Measurements from ENCODE around the gene NIN.
"Not testable (repeated sequence)": the region's sequence is repeated elsewhere in the genome, so short reads cannot be mapped to it uniquely, and the experiment has no call there.

The NIN gene

GRCh38 chr14:50839048-50839447, 8.1 kb upstream of the NIN start:
- peak; percentile 23 for DNase-seq

DNA sequence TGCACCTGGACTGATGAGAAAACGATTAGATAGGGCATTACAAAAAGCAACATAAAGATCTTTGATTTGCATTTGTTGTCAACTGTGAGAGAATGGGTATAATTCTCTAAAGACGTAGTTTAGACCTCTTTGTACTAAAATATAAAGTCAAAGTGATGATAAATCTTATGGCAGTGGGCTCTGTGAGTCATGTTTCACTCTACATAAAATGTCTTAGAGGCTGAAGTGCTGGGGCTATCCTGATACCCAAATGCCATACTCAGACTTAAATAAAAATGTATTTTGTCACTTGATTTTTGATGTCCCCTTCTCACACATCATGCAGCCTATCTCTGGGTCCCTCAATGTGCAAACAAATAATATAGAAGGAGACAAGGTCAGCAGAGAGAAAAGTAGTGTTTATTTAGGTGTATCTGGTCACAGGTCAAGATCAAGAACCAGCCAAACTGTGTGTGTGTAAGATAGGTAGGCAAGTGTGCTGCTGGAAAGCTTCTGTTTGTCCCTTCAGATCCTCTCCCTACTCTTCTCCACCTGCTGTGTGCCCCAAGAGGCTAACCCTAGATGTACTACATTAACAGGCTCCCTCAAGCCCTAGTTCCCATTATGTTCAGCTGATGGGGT, 7.0 kb upstream of the NIN start:
- no peak for DNase-seq

- no peak for DNase-seq
These were observed 6.3 kb upstream of the NIN start for GRCh38 chr14:50837271-50837670.

GRCh38 chr14:50836515-50836914, 5.6 kb upstream of the NIN start:
- DNase-seq: peak; percentile 54

DNA sequence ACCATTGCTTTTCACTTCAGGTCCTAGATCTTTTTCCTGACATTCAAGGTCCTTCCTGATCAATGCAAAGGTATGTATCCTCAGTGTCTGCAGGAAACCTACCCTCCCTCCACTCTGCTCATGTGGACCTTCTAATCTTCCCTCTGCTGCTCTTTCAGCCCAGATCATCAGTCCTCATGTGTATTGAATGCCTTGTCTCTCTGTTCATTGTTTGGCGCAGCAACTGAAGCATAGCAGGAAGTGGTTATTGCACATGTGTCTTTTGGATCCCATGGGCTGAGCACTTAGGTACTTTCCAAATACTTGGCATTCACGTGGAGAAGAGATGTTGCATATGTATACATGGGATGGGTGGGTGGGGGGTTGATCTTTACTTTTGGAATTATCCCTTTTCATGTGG, 4.3 kb upstream of the NIN start:
- no peak for DNase-seq

DNA sequence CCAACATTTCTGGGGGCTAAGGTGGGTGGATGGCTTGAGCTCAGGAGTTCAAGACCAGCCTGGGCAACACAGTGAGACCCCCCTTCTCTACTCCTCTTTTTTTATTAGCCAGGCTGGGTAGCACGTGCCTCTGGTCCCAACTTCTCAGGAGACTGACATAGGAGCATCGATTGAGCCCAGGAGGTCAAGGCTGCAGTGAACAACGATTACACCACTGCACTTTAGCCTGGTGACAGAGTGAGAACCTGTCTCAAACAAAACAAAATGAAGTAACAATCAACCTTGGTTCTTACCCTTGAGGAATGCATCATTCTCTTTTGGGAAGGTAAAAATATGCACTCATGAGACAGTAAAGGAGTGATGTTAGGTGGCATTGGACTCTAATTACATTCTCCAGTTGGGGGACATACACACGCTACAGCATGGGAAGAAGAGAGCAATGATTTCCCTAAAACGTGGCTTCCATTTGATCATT, 3.9 kb upstream of the NIN start:
- DNase-seq: no peak

DNA sequence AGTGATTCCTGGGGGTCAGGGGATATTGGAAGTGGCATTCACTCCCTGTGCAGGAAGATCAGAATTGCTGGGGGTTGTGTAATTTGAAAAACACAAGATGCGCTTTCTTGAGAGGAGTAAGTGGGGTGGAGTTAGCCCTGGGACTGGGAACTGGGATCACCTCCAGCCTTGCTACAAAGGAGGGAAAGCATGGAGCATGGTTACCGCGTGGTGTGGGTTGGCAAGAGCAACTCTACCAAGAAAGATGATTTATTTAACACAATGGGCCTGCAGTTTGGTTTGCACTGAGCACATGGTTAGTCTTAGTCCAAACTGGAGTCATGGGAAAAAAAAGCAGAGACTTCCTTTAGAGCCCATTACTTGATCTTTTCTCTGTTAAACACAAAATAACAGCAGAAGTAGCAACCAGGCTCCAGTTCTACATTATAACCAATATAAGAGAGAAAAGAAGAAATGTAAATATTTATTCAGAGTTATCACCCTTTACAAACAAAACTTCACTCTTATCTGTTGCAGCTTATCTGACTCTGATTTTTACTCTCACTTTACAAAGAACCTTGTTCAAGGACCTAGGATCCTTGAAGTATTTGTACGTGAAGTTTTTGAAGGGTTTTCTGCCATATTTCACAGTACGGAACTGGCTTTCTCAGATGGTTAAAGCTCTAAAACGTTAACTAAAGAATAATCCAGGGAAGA, 2.1 kb upstream of the NIN start:
- DNase-seq: no peak

- no peak for DNase-seq
These were observed 785 bp upstream of the NIN start for GRCh38 chr14:50831726-50832168.

- peak; percentile 41 for DNase-seq
These were observed 674 bp downstream of the NIN start for GRCh38 chr14:50830044-50830931.

- DNase-seq: no peak
These were observed 1.4 kb downstream of the NIN start for GRCh38 chr14:50829489-50830043.

GRCh38 chr14:50828721-50829488, 2.1 kb downstream of the NIN start:
- no peak for DNase-seq

GRCh38 chr14:50826681-50827080, 4.3 kb downstream of the NIN start:
- DNase-seq: no peak

DNA sequence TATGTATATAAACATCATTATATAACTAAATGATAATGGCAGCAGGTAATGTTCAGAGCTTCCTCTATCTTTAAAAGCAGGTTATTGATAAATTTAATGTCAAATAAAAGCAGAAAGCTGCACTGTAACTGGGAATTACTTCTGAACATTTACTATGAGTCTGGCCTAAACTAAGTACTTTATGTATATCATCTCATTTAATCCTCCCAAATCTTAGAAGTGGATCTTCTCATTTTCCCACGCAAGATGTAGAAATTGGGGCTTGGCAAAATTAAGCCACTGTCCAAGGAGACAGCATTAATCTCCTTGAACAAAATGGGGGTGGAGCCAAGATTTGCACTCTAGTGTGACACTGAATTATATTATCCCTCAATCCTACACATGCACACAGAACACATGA, 5.7 kb downstream of the NIN start:
- DNase-seq: no peak

GRCh38 chr14:50823762-50824636, 7.0 kb downstream of the NIN start:
- DNase-seq: no peak

GRCh38 chr14:50823051-50823761, 7.8 kb downstream of the NIN start:
- no peak for DNase-seq

GRCh38 chr14:50822501-50823042, 8.4 kb downstream of the NIN start:
- no peak for DNase-seq

DNA sequence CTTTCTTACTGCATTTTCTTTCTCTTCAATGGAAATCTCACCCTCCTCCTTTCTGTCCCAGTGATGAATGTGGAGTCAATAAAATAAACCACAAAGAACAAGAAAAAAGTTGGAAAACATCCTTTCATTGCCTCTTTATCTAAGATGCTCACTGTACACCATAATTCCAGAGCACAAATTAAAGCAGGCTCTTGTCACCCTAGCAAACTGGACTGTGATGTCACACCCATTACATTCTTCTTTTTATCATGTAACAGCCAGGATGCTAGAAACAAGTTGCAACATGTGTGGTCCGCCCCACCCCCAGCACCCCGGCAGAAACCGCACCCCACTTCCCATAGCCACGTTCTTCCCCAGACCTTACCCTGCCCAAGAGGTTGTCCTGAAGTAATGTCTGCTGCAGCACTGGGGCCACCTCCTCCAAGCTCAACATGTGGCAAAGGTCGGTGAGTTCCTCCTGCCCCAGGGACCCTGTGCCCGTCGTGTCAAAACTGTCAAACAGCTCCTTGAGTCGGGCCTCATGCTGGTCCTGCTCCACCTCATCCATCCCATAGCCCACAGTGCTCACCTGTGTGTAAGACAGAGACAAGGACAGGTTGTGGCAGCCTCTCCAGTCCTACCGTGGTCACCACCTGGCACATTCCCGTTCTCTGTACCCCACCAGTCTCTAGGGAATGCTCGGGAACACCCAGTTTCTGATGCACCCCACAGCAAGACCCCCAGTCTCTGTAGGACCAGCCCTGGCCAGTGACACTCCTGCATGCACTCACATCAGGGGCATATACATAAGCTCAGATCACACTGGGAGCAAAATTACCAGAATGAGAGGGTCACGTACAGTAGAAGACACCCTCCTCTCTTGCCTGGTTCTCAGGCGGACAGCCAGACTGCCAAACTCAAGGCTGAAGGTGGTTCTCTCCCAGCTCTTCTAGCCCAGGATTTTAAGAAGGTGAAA, 9.2 kb downstream of the NIN start:
- no peak for DNase-seq

DNA sequence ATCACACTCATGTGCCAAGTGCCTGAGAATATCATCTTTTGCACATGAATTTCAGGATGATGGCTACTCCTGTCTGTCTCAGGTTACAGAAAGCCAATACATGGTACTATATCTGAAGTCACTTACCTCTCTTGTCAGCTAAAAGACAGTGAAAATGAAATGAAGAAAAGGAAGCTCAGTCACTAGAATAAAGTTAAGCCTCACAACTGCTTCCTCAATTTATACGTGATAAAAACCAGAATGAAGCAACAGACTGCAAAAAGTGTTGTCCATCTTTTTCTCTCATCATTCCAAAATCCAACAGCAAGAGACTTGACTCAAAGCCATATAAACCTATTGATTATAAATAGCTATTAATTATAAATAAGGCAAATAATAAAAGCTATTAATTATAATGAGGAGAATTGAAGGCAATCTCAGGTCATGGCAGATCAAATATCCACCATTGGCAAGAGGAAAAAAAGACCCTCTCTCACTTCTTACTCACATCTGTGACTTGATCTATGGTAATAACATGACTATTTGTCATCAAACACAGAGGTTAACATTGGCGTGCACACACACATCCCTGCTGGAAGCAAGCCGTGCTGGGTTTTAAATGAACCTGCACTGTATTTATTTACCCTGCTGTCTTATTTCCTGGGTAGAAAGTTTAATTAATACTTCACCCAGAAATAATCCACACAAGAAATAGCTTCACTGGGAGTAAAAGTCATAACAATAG, 10.0 kb downstream of the NIN start:
- no peak for DNase-seq

- DNase-seq: not testable (repeated sequence)
These were observed 11.7 kb downstream of the NIN start for GRCh38 chr14:50819303-50819702.
